Adipocyte (in vitro differentiated cells): ENCODE measurements around the gene PDE3A.
A peak's percentile ranks its signal among the peaks of the same experiment; 100 is the strongest.
"Not testable (repeated sequence)": the region's sequence is repeated elsewhere in the genome, so short reads cannot be mapped to it uniquely, and the experiment has no call there.

ENCODE experiments used
- DNase-seq: peaks from one replicate; pipeline ENCODE4 v3.0.0-alpha.2; 2015; ENCODE audit warnings: low read depth
- H3K27me3 ChIP-seq: replicated peaks from 2 replicates; pipeline ENCODE4 v1.7.0; 2013; ENCODE audit warnings: mild to moderate bottlenecking, low read length, moderate library complexity; ENCODE audit not compliant: control insufficient read depth, insufficient read depth
- H3K36me3 ChIP-seq: 2 replicates; pipeline ENCODE4 v1.7.0; 2013; ENCODE audit warnings: low read length, mild to moderate bottlenecking, moderate library complexity; ENCODE audit not compliant: control insufficient read depth, insufficient read depth, severe bottlenecking
- H3K4me1 ChIP-seq: 2 replicates; pipeline ENCODE4 v1.7.0; 2013; ENCODE audit warnings: mild to moderate bottlenecking, low read length, moderate library complexity; ENCODE audit not compliant: control insufficient read depth, insufficient read depth
- H3K4me3 ChIP-seq: 2 replicates; pipeline ENCODE4 v1.7.0; 2013; ENCODE audit warnings: mild to moderate bottlenecking, low read length, moderate library complexity
- H3K9ac ChIP-seq: 2 replicates; pipeline ENCODE4 v1.7.0; 2013; ENCODE audit warnings: mild to moderate bottlenecking, low read length, moderate library complexity
- H3K9me3 ChIP-seq: 2 replicates; pipeline ENCODE4 v1.7.0; 2013; ENCODE audit warnings: mild to moderate bottlenecking, low read length, moderate library complexity; ENCODE audit not compliant: control insufficient read depth

PDE3A gene

GRCh38 chr12:20368114-20368650 is at the start of gene PDE3A:
PDE3A (plus strand) TSS chr12:20368537; CDS start chr12:20369285, 748 bp downstream.
- Histone ChIP-seq H3K9ac (peak within 1 kb of the TSS; percentile 92), H3K36me3 (no peaks in the 10 kb centered on the region), H3K4me3 (peak within 1 kb of the TSS; percentile 96), H3K27me3 (no peaks in the 10 kb centered on the region), H3K9me3 (no peaks in the 10 kb centered on the region), H3K4me1 (peaks cover 21% of the 10 kb centered on the region)
- DNase-seq = peak; percentile 92

DNA sequence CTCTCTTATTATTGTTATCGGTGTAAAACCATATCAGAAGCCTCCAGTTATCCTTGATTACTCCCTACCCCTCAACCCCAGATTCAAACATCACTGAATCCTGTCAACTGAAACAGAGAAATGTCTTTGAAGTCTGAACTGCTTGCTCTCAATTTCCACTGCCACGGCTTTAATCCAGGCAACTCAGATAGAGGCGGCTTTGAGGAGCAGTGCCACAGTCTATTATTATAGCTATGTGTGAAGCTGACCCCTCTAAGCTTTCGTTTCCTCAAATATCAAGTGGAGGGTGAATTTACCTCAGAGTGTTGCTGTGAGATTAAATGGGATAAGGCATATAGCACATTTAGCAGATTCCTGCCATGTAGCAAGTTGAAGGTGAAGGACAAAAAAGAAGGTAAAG is 49.0 kb upstream of the PDE3A start:
- Histone ChIP-seq H3K36me3 (no peaks in the 10 kb centered on the region), H3K27me3 (no peaks in the 10 kb centered on the region), H3K9ac (no peak overlapping the region), H3K9me3 (no peaks in the 10 kb centered on the region), H3K4me1 (peaks cover 20% of the 10 kb centered on the region), H3K4me3 (no peak overlapping the region)
- DNase-seq = no peak

GRCh38 chr12:20320552-20320951 is 47.8 kb upstream of the PDE3A start:
- Histone ChIP-seq H3K27me3 (no peaks in the 10 kb centered on the region), H3K4me1 (peaks cover 9% of the 10 kb centered on the region), H3K9me3 (no peaks in the 10 kb centered on the region), H3K4me3 (peak overlapping the region; percentile 26), H3K9ac (no peak overlapping the region), H3K36me3 (no peaks in the 10 kb centered on the region)
- no peak for DNase-seq

GRCh38 chr12:20330826-20331505 is 37.4 kb upstream of the PDE3A start:
- H3K4me3 ChIP-seq, H3K27me3 ChIP-seq, DNase-seq, H3K4me1 ChIP-seq, H3K9me3 ChIP-seq, H3K36me3 ChIP-seq, H3K9ac ChIP-seq: not testable (repeated sequence)

GRCh38 chr12:20339060-20339459 is 29.3 kb upstream of the PDE3A start:
- no peak overlapping the region for H3K9ac ChIP-seq
- H3K27me3 ChIP-seq = no peaks in the 10 kb centered on the region
- H3K9me3 ChIP-seq = peaks cover 7% of the 10 kb centered on the region
- no peak overlapping the region for H3K4me3 ChIP-seq
- no peaks in the 10 kb centered on the region for H3K36me3 ChIP-seq
- DNase-seq = peak; percentile 50
- H3K4me1 ChIP-seq = no peaks in the 10 kb centered on the region

GRCh38 chr12:20342111-20342510 is 26.2 kb upstream of the PDE3A start:
- Histone ChIP-seq H3K27me3 (no peaks in the 10 kb centered on the region), H3K9me3 (no peaks in the 10 kb centered on the region), H3K4me3 (no peak overlapping the region), H3K4me1 (no peaks in the 10 kb centered on the region), H3K9ac (no peak overlapping the region), H3K36me3 (no peaks in the 10 kb centered on the region)
- peak; percentile 4 for DNase-seq

DNA sequence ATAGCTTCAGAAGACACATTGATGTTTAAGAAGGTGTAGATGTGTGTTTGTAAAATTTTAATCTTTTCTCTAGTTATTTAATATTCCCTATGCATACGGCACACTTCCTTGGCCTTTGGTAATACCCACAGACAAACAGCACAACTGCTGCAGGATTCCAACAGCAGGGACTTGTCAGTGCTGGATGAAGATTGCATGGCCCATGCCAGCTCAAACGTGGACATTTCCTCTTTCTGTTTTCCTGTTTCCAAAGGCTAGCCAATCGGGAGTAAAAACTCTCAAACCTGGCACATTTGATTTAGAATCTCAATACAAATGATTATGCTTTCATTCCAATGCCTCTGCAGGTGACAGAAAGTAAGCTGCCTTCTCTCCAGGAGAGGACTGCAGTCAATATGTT is 22.5 kb upstream of the PDE3A start:
- Histone ChIP-seq H3K4me3 (no peak overlapping the region), H3K4me1 (peaks cover 12% of the 10 kb centered on the region), H3K9ac (no peak overlapping the region), H3K9me3 (no peaks in the 10 kb centered on the region), H3K36me3 (no peaks in the 10 kb centered on the region), H3K27me3 (no peaks in the 10 kb centered on the region)
- no peak for DNase-seq

GRCh38 chr12:20350026-20350425 is 18.3 kb upstream of the PDE3A start:
- Histone ChIP-seq H3K36me3 (no peaks in the 10 kb centered on the region), H3K4me1 (peaks cover 21% of the 10 kb centered on the region), H3K9me3 (no peaks in the 10 kb centered on the region), H3K4me3 (peak overlapping the region; percentile 68), H3K27me3 (no peaks in the 10 kb centered on the region), H3K9ac (peak overlapping the region; percentile 55)
- DNase-seq = peak; percentile 17

DNA sequence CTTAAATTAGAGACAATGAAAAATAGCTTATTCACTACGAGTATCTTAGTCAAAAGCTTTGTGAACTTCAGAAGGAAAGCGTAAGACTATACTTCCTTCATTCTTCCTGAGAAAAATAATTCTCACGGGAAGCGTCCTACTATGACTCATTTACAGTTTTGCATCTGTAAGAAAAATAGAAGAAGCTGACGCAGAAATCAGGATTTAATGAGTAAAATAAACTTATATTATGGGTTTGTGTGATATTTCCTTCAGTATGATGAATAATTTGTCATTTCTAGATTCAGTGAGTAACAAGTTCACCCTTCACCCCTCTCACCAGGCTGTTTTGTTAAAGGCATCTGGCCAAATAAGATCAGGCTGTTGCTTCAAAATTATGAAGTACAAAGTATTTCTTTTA is 17.8 kb upstream of the PDE3A start:
- DNase-seq = peak; percentile 73
- H3K36me3 ChIP-seq = no peaks in the 10 kb centered on the region
- H3K4me3 ChIP-seq = peak overlapping the region; percentile 68
- H3K9ac ChIP-seq = peak overlapping the region; percentile 55
- no peaks in the 10 kb centered on the region for H3K9me3 ChIP-seq
- no peaks in the 10 kb centered on the region for H3K27me3 ChIP-seq
- peaks cover 21% of the 10 kb centered on the region for H3K4me1 ChIP-seq

GRCh38 chr12:20351406-20351805 is 16.9 kb upstream of the PDE3A start:
- no peaks in the 10 kb centered on the region for H3K27me3 ChIP-seq
- H3K9me3 ChIP-seq = no peaks in the 10 kb centered on the region
- no peak overlapping the region for H3K9ac ChIP-seq
- no peaks in the 10 kb centered on the region for H3K36me3 ChIP-seq
- no peak for DNase-seq
- peaks cover 21% of the 10 kb centered on the region for H3K4me1 ChIP-seq
- no peak overlapping the region for H3K4me3 ChIP-seq

DNA sequence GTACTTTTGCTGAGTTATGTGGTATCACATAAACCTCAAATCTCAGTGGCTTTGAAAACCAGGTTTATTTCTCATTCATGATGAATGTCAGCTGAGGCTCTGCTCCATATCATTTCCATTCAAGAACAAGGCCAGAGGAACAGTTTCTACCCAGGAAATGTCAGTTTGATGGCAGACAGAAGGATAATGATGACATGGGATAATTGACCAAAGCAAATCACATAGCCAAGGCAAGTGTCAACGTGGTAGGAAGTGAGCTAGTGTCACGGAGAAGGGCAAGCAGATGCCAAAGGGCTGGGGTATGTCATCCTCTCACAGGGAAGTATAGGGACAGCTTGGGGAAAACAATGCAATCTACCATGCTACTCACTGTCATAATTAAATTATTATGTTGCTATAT is 12.3 kb upstream of the PDE3A start:
- Histone ChIP-seq H3K27me3 (no peaks in the 10 kb centered on the region), H3K9ac (no peak overlapping the region), H3K4me1 (peaks cover 14% of the 10 kb centered on the region), H3K36me3 (no peaks in the 10 kb centered on the region), H3K9me3 (no peaks in the 10 kb centered on the region), H3K4me3 (no peak overlapping the region)
- DNase-seq = no peak

DNA sequence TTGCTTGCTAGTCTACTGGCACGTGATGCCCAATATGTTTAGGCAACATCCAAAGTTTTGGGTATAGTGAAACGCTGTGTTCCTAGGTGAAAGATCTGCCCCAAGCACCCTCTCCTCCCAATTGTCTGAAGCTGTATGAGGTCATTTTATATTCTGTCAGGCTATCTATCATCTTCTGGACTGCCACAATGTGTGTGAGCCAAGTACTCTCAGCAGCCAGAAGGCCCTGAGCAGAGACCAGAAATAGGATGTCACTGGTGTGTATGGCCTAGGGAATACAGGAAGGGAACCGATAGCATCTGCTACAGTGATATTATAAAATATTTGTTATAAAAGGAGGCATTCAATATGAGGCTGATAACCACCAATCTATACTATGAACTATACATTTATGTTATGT is 7.9 kb upstream of the PDE3A start:
- Histone ChIP-seq H3K4me1 (peaks cover 8% of the 10 kb centered on the region), H3K4me3 (no peak overlapping the region), H3K36me3 (no peaks in the 10 kb centered on the region), H3K27me3 (no peaks in the 10 kb centered on the region), H3K9ac (no peak overlapping the region), H3K9me3 (no peaks in the 10 kb centered on the region)
- no peak for DNase-seq
